Renal pelvis (tissue), 4 donors: ENCODE measurements around the gene SLC7A4. TPM values are rescaled to one million over a fixed set of nuclear protein-coding genes. Genes with fewer than 3 reads are reported as not detected.
"Not testable (repeated sequence)": the region's sequence is repeated elsewhere in the genome, so short reads cannot be mapped to it uniquely, and the experiment has no call there.

Source experiments
- DNase-seq: peaks from one replicate; pipeline ENCODE4 v3.0.0-alpha.2; 2013
- polyA plus RNA-seq, 3 donors: library from polyadenylated mRNA; unstranded; fragments of 120-200 nt; gene quantifications; one replicate each; pipeline ENCODE4 v1.2.1, GENCODE V29; 2013; ENCODE audit not compliant: insufficient read length in 3 of 3

Gene SLC7A4
- polyA plus RNA-seq, 3 donors, result 1.5 to 1.8 (median 1.8) TPM

DNA sequence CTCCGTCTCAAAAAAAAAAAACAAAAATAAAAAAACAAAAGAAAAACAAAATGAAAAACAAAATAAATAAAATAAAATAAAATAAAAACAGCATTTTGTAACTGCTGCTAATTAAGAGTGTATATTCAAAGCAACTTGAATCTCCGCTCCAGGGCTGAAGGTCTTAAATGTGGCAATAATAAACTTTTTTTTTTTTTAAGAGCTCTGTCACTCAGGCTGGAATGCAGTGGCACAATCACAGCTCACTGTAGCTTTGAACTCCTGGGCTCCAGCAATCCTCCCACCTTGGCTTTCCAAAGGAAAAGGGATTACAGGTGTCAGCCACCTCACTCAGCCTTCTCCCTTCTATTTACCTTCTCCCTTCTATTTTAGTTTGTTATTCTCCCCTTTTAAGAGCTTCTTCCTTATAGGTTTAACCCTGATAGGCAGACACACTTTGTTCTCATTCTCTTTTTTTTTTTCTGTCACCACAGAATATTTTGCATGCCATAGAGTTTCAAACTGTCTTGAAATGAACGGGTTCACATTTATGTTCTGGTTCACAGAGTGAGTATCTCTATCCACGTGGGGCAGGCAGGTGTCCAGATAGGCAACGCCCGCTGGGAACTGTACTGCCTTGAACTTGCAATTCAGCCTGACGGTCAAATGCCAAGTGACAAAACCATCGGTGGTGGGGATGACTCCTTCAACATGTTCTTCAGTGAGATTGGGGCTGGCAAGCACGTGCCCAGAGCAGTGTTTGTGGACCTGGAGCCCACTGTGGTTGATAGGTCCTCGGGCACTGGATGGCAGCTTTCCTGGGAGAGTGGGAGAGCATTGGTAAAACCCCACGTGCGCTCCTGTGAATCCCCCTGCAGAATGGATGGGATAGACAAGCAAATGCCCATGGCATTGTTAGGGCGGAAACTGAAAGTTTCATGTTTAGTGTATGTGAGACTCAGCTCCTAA, 32.8 kb upstream of the SLC7A4 start:
- no peak for DNase-seq

- not testable (repeated sequence) for DNase-seq
These were observed 32.1 kb upstream of the SLC7A4 start for GRCh38 chr22:21064425-21064824.

DNA sequence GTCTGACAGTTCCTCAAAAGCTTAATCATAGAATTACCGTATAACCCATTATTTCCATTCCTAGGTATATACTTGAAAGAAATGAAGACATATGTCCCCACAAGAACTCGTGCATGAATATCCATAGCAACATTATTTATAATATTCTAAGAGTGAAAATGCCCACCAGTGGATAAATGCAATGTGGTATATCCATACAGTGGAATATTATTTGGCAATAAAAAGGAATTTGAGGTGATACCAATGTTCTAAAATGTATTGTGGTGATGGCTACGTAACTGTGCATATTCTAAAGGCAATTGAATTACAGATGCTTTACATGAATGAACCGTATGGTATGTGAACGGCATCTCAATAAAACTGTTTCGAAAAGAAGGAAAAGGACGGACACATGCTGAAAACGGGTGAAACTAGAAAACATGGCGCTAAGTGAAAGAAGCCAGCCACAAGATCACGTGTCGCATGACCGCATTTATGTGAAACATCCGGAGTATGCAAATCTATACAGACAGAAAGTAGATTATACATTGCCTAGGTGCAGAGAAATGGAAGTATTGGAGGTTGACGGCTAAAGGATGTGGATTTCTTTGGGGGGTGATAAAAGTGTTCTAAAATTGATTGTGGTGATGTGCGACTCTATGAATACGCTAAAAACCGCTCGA, 29.4 kb upstream of the SLC7A4 start:
- not testable (repeated sequence) for DNase-seq

- DNase-seq, result not testable (repeated sequence)
These were observed 28.0 kb upstream of the SLC7A4 start for GRCh38 chr22:21060363-21060762.

DNA sequence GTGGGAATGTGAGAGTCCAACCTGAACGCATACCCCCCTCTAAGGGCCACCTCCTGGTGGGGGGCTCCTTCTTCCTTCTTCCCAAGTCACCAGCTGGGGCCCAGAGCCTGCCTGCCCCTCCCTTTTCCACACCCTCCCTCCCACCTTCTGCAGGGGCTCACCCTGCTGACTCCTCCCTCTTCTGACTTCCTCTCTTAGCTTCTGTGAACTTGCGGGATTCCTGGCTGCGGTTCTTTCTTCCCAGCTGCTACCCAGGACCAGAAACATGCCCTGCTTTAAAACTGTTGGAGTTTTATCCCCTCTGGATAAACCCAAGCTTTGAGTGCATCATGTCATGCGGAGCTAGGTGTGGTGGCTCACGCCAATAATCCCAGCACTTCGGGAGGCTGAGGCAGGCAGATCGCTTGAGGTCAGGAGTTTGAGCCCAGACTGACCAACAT, 23.5 kb upstream of the SLC7A4 start:
- DNase-seq, result no peak

DNA sequence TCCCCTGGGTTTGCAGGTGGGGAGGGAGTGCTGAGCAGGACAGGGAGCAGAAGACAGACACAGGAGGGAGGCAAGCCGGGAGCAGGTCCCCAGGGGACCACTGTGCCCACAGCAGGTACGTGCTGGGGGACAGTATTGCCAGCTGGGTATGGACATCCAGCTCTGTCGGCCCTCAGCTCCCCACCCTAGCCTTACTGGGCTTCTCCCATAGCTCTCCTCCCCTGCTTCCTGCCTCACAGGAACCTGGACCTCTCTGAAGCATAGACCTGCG, 23.1 kb upstream of the SLC7A4 start:
- DNase-seq, result no peak

- no peak for DNase-seq
These were observed 22.6 kb upstream of the SLC7A4 start for GRCh38 chr22:21054714-21055563.

DNA sequence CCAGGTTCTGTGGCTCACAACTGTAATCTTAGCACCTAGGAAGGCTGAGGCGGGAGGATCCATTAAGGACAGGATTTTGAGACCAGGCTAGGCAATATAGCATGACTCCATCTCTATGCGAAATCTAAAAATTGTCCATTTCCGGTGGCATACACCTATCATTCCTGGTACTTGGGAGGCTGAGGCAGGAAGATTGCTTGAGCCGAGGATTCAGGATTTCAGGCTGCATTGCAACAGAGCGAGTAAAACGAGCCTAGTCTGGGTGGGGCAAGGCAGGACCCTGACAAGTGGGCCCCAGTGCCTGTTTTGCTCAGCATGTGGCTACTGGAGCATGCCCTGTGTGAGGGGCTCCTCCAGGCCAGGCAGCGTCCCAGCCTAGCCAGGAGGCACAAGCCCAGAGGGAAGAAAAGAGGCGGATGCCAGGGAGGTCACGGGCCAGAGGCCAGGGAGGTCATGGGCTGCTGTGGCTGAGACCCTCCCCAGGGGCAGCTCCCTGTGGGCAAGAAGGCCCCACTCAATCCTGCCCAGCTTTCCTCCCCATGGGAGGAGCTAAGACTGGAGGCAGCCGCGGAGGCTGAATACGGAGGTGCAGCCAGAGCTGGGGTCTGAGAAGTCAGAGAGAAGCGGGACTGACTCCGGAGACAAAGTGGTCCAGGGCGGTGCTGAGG, 21.8 kb upstream of the SLC7A4 start:
- DNase-seq, result no peak

- DNase-seq, result no peak
These were observed 20.5 kb upstream of the SLC7A4 start for GRCh38 chr22:21052715-21053459.

DNA sequence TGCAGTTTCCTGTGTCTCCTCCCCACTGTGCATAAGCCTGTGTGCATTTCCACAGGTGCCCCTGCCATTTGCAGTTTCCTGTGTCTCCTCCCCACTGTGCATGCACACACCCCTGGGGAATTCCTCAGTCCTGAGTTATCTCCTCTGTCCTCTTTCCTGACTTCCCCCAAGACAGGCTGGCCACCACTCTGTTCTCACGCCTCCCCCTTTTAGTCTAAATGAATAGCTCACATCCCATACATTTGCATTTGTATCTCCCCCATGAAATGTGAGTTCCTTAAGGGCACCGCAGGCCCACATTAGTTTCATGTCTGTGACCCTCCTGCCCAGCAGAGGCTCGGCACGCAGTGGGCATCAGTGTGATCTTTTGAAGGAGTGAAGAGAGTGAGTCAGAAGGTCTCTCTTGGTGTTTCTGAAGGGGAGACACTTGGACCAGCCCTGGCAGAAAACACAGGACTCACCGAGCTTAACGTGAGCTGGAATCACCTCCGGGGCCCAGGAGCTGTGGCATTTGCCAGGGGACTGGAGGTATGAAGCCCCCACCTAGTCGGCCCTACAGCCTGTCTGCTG, 19.6 kb upstream of the SLC7A4 start:
- no peak for DNase-seq

DNA sequence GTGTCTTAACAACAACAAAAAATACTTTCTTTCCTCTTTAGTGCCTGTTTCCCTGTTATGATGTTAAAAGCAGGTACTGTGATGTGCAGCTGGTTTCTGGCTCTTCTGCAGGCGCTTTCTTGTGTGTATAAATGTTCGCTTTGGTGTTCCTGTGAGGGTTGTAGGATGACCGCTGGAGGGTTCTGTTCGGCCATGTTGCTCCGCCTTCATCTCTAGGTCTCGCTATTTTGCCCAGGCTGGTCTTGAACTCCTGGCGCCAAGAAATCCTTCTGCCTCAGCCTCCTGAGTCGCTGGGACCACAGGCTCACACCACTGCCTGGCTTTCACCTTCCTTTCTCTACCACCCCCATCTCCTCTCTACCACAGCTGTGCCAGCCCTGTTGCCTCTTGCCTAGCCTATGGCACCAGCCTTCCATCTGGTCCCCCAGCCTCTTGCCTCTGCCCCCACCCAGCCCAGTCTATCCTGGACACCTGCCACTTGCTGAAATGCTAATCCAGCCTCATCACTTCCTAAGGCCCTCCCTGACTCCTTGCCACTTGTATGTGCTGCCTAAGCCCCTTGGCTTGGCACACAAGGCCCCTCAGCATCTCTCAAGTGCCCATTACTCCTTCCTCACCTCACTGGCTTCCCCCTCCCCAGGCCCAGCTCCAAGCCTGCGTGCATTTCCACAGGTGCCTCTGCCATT, 18.9 kb upstream of the SLC7A4 start:
- no peak for DNase-seq

- DNase-seq, result not testable (repeated sequence)
These were observed 16.6 kb upstream of the SLC7A4 start for GRCh38 chr22:21048965-21049364.

GRCh38 chr22:21048448-21048847, 16.1 kb upstream of the SLC7A4 start:
- DNase-seq, result not testable (repeated sequence)

DNA sequence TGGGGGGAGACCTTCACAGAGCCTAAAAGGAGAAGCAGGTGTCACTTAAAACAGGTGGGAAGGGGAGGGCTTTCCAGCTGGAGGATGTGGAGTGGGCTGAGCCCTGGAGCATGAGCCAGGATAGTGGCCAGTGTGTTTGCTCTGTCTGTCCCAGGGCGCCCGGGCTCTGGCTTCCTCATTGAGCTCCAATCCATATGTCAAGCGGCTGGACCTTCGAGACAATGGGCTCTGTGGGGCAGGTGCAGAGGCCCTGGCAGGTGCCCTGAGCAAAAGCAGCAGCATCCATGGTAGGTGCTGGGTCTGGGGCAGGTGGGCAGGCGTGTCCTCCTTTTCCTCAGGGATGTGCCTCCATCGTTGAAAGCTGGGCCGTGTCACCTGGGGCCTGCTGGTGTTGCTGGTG, 15.4 kb upstream of the SLC7A4 start:
- no peak for DNase-seq

DNA sequence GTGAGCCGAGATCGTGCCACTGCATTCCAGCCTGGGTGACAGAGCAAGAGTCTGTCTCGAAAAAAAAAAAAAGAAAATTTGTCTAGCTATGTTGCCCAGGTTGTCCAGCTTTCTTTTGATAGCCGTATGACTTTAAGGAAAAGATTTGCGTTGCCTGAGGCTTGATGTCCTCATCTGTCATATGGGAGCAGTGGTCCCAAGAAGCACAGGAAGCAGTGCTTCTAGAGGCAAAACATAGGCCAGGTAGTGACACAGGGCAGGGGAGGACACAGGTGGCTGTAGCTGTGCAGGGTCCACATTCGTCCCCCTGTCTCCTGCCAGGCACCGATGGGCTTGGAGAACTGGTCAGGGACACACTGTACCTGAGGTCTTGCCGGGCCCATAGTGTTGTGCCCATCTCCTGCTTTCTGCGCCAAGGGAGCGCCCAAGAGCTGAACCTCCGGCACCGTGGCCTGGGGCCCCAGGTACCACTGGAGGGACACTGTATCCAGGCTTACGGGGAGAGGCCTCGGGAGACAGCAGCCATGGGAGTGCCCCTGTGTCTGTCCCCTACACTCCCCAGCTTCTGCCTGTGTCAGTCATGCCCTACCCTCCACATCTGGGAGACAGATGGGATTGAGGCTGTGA, 14.8 kb upstream of the SLC7A4 start:
- DNase-seq, result no peak

DNA sequence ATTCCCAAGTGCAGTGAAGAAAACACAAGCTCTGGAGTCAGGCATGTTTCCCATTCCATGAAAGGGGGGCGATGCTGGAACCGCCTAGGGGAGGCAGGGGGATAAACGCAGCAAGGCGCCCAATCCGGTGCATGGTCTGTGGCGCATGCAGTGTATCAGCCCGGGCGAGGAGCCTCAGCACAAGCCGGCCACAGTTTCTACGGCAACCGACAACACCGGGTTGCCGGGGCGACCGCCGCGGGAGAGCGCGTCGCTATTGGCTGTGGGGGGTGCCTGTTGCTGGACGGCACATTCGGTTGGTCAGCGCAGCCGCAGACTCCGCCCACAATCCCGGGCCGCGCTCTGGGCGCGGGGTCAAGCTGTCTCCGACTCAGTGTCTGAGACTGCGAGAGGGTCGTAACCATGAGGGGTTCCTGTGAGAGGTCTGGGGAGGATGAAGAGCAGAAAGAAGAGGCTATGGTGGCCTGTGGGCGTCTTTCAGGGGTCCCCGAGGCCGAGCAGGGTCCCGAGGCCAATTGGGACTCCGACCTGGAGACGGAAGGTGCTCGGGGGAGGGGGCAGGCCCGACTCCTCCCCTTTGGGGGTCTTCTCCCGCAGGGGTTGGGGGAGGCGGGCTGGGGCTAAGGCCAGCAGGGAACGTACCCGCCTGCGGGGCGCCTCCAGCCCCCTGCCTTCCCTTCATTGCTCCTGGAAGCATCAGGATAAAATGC, 13.4 kb upstream of the SLC7A4 start, which contains the start of gene LRRC74B:
LRRC74B (plus strand) TSS at position 362 of the 710 bp plus-strand sequence; CDS start at position 403, 41 bp downstream.
- DNase-seq, result peak; percentile 90

DNA sequence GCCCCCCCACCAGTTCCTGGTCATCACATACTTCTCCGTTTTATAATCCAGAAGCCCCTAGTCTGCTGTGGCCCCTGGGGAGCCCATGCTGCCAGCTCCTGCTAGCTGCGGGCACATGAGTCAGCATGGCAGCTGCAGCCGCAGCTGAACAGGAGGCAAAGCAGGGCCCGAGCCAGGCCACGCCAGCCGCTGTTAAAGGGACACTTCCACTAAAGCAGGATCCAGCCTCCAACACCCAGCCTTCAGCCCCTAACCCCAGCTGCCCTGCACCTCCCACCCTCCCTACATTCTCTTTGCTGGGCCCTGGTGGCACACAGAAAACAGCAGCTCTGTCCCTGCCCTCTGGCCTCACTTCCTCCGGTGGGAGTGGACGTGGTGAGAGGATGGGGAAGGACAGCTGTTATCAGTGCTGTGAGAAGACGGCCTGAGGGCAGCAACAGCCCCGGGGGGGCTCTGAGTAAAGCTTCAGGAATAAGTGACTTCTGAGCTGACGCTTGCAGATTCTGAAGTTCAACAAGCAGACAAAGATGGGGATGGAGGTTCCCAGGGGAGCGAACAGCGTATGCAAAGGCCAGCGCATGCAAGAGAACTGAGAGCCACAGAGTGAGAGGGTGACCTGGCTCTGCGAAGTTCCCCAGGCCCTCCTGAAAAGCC, 12.7 kb upstream of the SLC7A4 start:
- no peak for DNase-seq

GRCh38 chr22:21043860-21044535, 11.6 kb upstream of the SLC7A4 start:
- DNase-seq, result no peak
